Hepatic stellate cell (primary cell): ENCODE data around the gene TEX44.
A peak's percentile ranks its signal among the peaks of the same experiment; 100 is the strongest.
"Not testable (repeated sequence)": the region's sequence is repeated elsewhere in the genome, so short reads cannot be mapped to it uniquely, and the experiment has no call there.

ENCODE experiments used
- DNase-seq: peaks from one replicate; pipeline ENCODE4 v3.0.0; 2011; ENCODE audit warnings: low spot score

TEX44 gene

DNA sequence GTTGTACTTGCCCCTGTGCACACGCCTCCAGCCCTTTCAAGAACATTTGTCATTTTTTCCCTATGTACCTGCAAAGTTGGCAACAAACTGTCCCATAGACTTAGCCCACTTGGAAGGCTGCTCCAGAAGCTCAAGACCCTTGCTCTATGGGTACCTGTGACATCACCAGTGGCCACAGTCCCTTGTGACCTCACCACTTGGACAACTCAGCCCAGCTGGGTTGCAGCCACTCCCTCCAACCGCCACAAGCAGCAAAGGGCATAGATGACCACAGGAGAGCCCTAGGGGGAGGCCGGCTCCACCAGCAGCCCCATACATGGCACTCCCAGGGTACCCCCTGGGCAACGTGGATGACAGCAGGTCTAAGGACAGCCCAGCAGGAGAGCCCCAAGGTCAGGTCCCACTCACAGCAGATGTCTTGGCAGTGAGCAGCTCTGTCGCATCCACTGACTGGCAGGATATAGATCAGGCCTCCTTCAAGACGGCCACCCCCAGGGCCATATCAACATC, at the start of gene TEX44:
Gene TEX44, plus strand, starts transcription at position 229 of the 510 bp plus-strand sequence. Its CDS starts 88 bp downstream, at position 317.
- no peak for DNase-seq

DNA sequence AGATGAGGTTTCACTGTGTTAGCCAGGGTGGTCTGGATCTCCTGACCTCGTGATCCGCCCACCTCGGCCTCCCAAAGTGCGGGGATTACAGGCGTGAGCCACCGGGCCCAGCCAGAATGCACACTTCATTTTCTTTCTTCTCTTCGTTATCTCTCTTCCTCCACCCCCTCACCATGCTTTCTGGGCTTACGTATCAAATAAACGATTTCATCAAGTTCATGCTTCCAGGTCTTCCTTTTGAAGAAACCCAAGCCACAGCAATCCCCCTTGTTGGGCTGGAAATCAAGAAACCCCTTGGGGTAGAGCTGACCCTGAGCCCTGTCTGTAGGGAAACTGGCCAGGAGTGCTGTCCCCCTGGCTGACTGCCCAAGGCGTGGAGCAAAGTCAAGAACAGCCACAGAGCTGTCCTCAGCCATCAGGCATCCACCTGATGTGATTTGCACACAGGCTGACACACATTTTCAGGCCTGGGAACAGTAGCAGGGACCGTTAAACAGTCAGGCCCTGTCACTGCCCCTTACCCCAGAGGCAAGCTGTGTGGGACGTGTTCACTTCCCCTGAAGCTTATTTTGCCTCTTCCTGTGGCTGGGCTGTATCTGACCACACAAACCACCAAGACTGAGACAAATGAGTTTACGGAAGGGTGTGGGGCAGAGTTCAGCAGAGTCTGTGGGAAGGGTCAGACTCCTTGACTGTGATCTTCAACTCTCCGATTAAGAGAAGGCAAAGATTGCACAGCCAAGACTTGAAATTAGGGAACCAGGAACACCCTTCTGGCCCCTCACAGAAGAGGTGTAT, 47.4 kb upstream of the TEX44 start:
- peak; percentile 66 for DNase-seq

DNA sequence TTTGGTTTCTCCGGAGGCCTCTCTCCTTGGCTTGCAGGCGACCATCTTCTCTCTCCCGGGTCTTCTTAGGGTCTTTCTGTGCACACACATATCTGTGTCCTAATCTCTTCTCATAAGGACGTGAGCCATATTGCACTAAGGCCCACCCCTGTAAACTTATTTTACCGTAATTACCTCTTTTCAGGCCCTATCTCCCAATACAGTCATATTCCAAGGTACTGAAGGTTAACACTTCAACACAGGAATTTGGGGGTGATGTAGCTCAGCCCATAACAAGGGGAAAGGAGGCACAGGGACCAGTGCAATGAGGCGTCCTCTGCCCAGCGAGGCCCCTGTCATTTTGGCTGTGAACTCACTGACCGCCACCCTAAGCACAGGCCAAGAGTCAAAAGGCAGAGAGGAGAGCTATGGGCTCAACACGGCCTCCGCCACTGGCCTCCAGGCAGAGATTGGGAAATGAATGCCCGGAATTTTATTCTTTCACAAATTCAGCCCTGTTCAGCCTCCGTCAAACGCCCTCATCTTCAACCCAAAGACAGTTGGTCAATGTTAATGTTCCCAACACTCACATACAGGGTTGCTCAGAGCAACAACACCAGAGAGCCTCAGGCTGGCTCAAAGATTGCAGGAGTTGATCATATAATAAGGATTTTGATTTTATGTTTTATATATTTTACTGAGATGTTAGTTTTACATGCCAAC, 46.5 kb upstream of the TEX44 start:
- DNase-seq: no peak

DNA sequence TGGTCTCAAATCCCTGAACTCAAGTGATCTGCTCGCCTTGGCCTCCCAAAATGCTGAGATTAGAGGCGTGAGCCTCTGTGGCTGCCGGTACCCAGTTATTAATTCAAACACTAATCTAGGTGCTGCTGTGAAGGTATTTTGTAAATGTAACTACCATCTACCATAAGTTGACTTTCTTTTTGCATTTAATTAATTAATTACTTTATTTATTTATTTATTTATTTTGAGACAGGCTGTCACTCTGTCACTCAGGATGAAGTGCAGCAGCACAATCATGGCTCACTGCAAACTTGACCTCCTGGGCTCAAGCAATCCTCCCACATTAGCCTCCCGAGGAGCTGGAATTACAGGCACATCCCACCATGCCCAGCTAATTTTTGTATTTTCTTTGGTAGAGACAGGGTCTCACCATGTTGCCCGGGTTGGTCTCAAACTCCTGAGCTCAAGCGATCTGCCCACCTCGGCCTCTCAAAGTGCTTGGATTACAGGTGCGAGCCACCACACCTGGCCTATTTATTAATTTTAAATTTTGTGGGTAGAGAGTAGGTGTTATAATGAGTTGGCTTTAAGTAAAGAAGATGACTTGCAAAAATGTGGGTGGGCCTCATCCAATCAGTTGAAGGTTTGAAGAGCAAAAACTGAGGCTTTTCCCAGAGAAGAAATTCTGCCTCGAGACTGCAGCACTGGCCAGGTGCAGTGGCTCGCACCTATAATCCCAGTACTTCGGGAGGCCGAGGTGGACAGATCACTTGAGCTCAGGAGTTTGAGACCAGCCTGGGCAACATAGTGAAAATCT, 45.2 kb upstream of the TEX44 start:
- no peak for DNase-seq

DNA sequence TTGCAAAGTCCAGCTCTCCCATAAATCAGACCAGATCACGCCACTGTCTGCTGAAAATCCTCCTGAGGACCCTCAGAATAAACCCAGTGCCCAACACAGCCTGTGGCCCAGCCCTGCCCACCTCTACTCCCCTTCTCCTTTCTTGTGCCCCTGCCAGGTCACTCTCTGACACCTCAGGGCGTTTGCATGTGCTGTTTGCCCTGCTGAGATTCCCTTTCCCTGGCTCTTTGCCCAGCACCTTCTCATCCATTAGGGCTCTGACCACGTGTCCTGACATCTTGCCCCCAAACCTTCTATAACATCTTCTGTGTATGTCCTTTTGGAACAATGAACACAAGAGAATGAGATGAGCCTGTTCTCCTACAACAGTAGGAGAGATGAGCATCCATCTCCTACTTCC, 43.9 kb upstream of the TEX44 start:
- DNase-seq: no peak

DNA sequence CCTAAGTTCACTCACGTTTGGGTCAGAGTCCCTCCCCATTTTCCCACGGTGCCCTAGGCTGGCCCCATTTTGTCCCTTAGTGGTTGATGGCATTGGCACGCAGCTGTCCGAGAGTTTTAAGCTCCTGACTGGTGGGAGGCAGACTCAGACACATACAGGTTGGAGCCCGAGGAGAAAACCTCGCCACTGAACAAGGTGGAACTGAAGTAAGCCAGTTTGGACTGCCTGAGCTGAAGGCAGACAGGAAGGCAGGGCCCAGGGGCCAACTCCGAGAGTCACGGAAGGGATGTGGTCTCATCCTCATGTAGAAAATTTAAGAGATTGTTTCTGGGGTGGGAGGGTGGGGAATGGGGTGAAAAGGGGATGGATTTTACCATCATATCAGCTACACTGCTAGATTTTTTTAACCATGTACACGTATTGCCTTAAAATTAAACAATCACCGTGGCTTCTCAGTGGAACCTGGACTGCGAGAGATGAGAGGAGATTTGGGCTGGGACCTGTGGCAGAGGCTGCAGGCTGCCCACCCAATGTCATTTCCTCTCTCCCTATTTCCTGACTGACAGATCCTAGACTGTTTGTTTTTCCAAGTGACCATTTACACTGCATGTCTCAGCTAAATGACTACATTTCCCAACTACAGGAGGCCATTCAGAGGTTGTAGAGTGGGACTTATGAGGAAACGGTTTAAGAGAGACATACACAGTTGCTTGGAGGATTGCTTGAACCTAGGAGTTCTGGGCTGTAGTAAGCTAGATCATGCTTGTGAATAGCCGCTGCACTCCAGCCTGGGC, 43.0 kb upstream of the TEX44 start:
- no peak for DNase-seq

DNA sequence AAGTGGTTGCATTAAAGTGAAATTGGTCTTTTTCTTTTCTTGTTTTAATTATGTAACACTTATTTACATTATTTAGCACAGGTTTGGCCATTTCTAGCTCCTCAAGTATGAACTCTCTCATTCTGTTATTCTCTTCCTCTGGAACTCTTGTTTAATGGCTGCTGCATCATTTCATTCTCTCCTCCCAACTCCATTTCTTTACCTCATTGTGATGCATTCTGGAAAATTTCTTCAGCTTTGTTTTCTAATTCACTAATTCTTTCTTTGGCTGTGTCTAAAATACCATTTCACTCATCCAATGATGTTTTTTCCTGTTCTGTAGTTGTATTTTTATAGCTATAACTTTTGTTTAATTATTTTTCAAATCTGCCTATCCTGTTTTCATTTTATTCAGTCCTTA, 39.9 kb upstream of the TEX44 start:
- DNase-seq: no peak

DNA sequence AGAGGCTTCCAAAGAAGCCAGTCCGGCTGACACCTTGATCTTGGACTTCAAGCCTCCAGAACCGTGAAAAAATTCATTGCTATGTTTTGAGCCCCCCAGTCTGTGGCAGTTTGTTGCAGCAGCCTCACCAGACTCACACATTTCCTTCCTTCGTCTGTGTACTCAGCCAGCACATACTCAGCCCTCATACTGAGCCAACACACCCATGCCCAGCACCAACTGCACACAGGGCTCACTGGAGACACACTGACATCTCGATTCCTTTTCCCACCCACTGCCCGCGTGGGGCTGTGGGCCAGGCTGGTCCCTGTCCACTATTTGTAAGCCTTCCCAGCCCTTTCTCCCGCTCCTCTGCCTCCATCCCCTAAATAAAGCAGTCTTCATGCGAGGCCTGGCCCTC, 38.3 kb upstream of the TEX44 start:
- DNase-seq: no peak

DNA sequence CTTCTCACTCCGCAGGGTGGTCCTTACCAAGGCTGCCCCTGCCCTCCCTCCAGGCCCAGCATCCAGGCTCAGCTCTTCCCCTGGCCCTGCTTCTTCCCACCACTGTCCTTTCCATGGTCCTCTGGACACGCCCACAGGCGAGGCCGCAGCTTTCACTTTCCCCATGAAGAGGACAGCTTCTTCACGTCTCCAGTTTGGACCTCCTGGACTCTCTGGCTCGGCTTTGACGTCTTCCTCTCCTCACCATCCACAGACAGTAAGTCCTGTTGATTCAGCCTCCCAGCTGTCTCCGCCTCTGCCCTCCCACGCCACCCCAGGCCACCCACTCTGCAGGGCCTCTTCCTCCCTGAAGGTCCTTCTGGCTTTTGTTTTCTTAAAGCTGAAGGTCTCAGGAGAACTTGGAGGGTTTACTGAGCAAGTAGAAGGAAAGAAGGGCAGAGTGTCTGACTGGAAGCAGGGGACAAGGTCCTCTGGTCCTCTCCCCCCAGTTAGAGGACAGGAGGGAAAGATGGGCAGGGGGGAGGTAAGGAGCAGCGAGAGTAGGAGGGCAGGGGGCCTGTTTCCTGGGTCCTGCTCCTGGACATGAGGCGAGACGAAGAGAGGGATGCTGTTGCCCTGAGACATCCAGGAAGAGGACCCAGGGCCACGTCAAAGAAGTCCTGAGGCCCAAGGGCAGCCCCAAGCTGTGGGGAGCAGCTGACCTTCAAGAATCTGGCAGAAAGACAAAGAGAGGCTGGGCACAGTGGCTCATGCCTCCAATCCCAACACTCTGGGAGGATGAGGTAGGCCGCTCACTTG, 37.7 kb upstream of the TEX44 start:
- DNase-seq: peak; percentile 65

DNA sequence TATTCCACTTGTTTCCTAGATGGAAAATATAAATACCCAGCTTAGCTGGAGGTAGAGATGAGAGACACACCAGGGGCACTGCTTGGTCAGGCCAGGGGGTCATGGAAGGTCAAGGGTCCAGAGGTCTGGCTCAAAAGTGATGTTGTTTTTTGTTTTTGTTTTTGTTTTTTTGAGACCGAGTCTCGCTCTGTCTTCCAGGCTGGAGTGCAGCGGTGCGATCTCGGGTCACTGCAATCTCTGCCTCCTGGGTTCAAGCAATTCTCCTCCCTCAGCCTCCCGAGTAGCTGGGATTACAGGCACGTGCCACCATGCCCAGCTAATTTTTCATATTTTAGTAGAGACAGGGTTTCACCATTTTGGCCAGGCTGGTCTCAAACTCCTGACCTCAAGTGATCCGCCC, 36.2 kb upstream of the TEX44 start:
- DNase-seq: not testable (repeated sequence)

DNA sequence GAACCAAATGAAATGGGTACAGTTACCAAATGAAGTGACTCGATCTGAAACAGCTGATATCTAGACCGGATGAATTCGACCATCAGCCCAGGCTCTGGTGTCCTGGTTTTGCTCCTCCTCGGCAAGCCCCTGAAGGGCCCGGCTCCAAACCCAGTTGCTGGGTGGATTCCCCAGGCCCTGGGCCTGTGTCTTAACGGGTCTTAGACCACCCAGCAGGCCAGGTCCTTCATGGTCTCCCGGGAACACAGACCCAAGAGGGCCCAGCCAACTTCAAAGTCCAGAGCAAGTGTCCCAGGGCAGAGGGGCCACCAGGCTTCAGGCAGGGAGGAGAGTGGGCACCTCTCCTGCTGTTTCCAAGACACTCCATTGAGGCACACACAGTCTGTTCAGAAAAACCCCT, 35.7 kb upstream of the TEX44 start:
- DNase-seq: no peak

DNA sequence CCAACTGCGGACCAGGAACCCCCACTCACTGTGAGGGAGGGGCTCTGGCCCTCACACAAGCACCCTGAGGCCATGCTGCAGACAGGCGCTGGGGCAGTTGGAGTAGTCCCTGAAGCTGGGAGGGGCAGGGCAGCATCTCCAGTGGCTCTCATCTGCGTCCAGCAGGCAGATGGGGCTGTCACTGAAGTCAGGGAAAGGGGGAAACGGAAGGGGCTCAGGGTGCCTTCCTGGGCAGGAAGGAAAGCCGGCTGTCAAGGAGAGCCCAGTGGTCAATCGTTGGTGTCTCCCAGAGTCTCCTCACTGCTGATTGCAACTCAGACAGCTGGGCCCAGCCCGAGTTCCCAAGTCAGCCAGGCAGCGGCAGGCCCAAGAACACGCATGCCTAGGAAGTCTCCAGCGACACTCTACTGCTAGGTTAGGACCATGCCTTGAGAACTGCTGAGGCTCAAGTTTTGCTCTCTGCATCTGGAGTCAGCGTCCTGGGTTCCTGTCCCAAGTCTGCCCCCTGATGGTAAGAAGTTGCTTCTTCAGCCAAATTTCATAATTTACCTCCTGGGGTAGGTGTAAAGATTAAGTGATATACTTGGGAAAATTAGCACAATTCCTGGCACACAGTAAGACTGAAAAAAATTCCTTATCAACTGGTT, 35.0 kb upstream of the TEX44 start:
- DNase-seq: peak; percentile 94

DNA sequence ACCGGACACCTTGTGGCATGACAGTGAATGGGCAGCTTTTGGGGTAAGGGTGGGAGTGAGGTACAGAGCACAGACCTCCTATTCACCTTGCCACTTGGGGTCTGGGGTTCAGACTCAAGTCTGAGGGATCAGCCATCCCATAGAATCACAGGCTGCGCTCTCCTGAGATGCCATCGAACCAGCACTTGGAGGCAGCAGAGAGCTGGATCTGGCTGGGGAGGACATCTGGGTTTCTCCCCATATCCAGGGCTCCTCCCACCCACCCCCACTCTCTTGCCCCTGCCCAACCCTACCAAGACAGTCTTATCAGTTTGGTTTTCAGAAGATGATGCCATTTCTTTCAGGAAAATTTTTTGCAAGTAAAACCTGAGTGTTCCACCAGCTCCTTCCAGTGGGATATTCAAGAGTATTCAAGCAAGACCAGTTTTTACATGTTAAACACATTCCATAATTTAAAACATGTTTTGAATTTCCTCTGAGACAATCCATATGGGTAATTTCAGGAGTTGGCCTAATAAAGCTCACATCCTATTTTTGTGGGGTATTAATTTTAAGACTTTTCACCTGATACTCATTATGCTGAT, 29.2 kb upstream of the TEX44 start:
- peak; percentile 79 for DNase-seq

DNA sequence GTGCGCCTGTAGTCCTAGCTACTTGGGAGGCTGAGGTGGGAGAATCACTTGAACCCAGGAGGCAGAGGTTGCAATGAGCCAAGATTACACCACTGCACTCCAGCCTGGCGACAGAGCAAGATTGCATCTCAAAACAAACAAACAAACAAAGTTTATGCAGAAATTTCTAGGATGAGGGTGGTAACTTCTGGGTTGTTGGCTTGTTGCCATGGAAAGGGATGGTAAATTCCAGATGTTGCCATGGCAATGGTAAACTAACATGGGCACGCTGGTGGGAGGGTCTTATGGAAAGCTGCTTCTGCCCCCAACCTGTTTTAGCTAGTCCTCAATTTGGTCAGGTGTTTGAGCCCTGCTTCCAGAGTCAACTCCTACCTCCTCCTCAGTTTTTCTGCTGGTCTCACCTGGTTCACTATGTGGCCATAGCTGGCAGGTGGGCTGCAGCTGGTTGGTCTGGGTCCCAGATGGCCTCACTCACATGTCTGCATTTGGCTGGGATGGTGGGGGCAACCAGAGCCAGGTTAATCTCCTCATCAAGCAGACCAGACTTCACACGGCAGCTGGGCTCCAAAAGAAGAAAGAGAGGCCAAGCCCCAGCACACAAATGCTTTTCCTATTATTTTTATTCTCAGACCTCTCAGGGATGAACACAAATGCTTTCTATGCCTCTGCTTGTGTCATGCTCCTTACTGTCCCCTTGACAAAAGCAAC, 26.6 kb upstream of the TEX44 start:
- no peak for DNase-seq

DNA sequence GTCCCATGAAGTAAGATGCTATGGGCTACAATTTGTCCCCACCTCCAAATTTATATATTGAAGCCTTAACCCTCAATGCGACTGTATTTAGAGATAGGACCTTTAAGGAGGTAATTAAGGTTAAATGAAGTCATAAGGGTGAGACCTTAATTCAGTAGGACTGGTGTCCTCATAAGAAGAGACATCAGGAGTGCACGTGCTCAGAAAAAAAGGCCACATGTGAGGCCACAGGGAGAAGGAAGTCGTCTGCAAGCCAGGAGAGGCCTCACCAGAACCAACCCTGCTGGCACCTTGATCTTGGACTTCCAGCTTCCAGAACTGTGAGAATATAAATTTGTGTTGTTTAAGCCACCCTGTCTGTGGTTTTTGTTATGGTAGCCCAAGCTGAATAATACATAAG, 25.5 kb upstream of the TEX44 start:
- DNase-seq: no peak

DNA sequence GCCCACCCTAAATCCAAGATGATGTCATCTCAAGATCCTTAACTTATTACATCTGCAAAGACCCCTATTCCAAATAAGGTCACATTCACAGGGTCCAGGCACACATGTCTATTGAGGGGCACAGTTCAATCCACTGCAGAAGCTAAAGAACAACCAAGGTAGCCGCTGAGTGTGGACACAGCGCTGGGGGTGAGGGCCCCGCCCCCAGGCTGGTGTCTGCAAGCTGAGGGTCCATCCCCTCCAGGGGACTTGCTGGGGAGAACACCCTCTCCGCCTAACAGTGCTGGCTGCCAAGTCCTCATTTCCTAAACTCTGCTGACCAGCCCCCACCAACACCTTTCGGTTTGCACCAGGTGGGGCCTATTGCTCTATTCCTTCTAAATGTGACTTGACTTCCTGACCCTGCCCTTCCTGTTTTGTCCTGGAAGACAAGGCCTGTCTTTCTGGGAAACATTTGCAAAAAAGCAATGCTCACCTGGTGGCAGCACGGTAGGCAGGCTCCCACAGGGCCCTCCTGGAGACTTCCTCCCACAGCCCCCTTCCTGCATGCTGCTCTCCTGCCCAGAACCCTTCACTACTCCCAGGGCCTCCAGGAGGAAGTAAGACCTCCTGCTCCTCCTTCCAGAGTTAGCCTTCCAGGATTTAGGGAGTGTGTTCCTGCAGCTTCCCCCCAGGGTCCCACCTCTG, 24.4 kb upstream of the TEX44 start:
- no peak for DNase-seq

DNA sequence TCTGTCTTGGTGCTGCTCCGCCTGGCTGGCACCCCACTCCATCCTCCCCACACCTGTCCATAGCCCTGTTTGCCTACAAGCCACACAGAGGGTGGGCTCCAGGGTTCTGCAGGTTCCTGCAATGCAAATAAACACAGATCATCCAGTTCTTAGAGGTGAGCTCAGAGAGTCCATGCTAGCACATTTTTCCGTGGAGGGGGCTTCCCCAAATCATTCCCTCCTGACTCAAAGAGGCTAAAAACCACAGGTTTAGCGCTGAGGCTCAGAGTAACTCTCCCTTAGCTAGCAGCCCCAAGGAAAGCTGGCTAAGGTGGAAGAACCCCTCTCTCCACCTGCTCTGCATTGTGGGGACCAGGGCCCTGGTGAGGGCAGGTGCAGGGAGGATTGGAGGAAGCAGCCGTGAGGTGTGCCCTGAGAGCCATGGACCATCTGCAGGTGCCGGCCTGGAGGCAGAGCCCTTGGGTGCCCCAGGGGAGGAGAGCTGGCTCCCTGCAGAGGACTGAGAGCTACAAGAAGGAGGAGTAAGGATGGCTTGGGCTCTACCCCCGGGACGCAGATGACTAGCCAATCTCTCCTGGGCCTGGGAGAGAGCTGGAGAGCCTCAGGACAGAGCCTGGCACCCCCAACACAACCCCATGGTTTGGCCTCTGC, 23.8 kb upstream of the TEX44 start:
- no peak for DNase-seq

DNA sequence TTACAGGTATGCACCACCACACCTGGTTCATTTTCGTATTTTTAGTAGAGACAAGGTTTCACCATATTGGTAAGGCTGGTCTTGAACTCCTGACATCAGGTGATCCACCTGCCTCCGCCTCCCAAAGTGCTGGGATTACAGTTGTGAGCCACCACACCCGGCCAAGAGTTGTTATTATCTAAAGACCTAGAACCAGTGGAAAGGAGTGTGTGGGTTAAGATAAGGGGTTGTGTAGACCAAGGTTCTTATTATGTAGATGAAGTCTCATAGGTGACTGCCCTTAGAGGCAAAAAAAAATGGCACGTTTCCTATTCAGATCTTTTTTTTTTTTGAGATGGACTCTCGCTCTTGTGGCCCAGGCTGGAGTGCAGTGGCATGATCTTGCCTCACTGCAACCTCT, 21.7 kb upstream of the TEX44 start:
- DNase-seq: not testable (repeated sequence)
